OCI-LY7 (cell line): ENCODE measurements around the gene PTPRN. TPM values are rescaled to one million over a fixed set of nuclear protein-coding genes. Genes with fewer than 3 reads are reported as not detected.
A peak's percentile ranks its signal among the peaks of the same experiment; 100 is the strongest.

Experiments
- BruUV-seq: library from RNA; stranded (reverse); fragments of 400-500 nt; replicated peaks from 2 replicates; lab custom pipeline; 2021; lab: Mats Ljungman, UMichigan
- CTCF ChIA-PET: fragments of 300-600 bp; sonication (Branson Sonifier 250); formaldehyde crosslinking; loops from one replicate; lab custom pipeline; 2022; ENCODE audit warnings: antibody characterized with exemption; ENCODE audit not compliant: unreplicated experiment; lab: Charles Lee
- POLR2A ChIA-PET: fragments of 300-600 bp; sonication (Branson Sonifier 250); formaldehyde crosslinking; loops from one replicate; lab custom pipeline; 2022; ENCODE audit warnings: antibody characterized with exemption; lab: Charles Lee
- DNase-seq: peaks from one replicate; pipeline ENCODE4 v3.0.0-alpha.2; 2015; ENCODE audit warnings: low spot score
- H2AFZ ChIP-seq: fragments of 200-600 bp; sonication (generic), shearing (Covaris generic); 2 replicates; pipeline ENCODE4 v1.6.1; 2014; ENCODE audit warnings: mild to moderate bottlenecking, antibody characterized with exemption, low read length, moderate library complexity
- H3K27ac ChIP-seq: fragments of 200-600 bp; sonication (generic); 2 replicates; pipeline ENCODE4 v1.5.1; 2014; ENCODE audit warnings: mixed run types, low read depth, mild to moderate bottlenecking, moderate library complexity, low read length, inconsistent platforms; ENCODE audit not compliant: poor library complexity, severe bottlenecking
- H3K36me3 ChIP-seq: fragments of 200-600 bp; sonication (generic); 2 replicates; pipeline ENCODE4 v1.6.1; 2014; ENCODE audit warnings: mild to moderate bottlenecking, antibody characterized with exemption, low read length, moderate library complexity, mixed read lengths; ENCODE audit not compliant: insufficient read depth
- H3K4me1 ChIP-seq: fragments of 200-600 bp; sonication (generic); 2 replicates; pipeline ENCODE4 v1.5.1; 2014; ENCODE audit warnings: mild to moderate bottlenecking, low read length; ENCODE audit not compliant: insufficient read depth, poor library complexity, severe bottlenecking
- H3K4me2 ChIP-seq: fragments of 200-600 bp; sonication (generic); 2 replicates; pipeline ENCODE4 v1.6.1; 2014; ENCODE audit warnings: mild to moderate bottlenecking, low read length
- H3K4me3 ChIP-seq: fragments of 200-600 bp; sonication (generic); 2 replicates; pipeline ENCODE4 v1.5.1; 2014; ENCODE audit warnings: mild to moderate bottlenecking, low read depth, low read length; ENCODE audit not compliant: poor library complexity, severe bottlenecking
- H3K79me2 ChIP-seq: fragments of 200-600 bp; sonication (generic); 2 replicates; pipeline ENCODE4 v1.6.1; 2016; ENCODE audit warnings: low read depth, mild to moderate bottlenecking, low read length, moderate library complexity, mixed read lengths; ENCODE audit not compliant: insufficient read depth
- H3K9me2 ChIP-seq: fragments of 200-600 bp; sonication (generic); 2 replicates; pipeline ENCODE4 v1.6.1; 2016; ENCODE audit warnings: mild to moderate bottlenecking, low read length, mixed read lengths; ENCODE audit not compliant: insufficient read depth
- H3K9me3 ChIP-seq: fragments of 200-600 bp; sonication (generic); 2 replicates; pipeline ENCODE4 v1.6.1; 2014; ENCODE audit warnings: mild to moderate bottlenecking, mixed run types, low read length, mixed read lengths
- H4K20me1 ChIP-seq: fragments of 200-600 bp; sonication (generic); 2 replicates; pipeline ENCODE4 v1.6.1; 2014; ENCODE audit warnings: mild to moderate bottlenecking, antibody characterized with exemption, low read length, moderate library complexity, mixed read lengths; ENCODE audit not compliant: insufficient read depth
- CTCF ChIP-seq: fragments of 200-600 bp; sonication (generic); conservative IDR thresholded peaks from 2 replicates; pipeline ENCODE4 v1.5.1; 2014; ENCODE audit warnings: mild to moderate bottlenecking, antibody characterized with exemption, low read length, moderate library complexity, mixed read lengths
- EZH2phosphoT487 ChIP-seq: fragments of 200-600 bp; sonication (generic); IDR thresholded peaks from 2 replicates; pipeline ENCODE4 v1.6.1; 2018; ENCODE audit warnings: low read depth, borderline replicate concordance, mild to moderate bottlenecking, mixed run types, antibody characterized with exemption, low read length, moderate library complexity, mixed read lengths
- intact Hi-C: fragments of 100-400 bp; cut with micrococcal nuclease; formaldehyde crosslinking; loops from one replicate; pipeline ENCODE4 v1.10.0; 2022; ENCODE audit not compliant: unreplicated experiment
- total RNA-seq, 2 experiments: library from RNA; depleted of rRNA in 1 of 2; stranded (reverse); fragments of >200 nt in 1 of 2; shearing (Covaris generic) in 1 of 2; gene quantifications; 2 replicates each; pipeline ENCODE4 v1.2.3, GENCODE V29; 2014 to 2022

Gene PTPRN
- total RNA-seq, 2 experiments from 2014 or later, result not detected

- Histone ChIP-seq H3K36me3 (no peaks in the 10 kb centered on the region), H3K9me3 (no peaks in the 10 kb centered on the region), H3K79me2 (peaks cover 6% of the 10 kb centered on the region; the same call in 1 of the 2 replicates), H3K9me2 (no peaks in the 10 kb centered on the region), H3K4me2 (peak overlapping the region; percentile 81; the same call in 1 of the 2 replicates), H3K4me1 (peaks cover 23% of the 10 kb centered on the region), H4K20me1 (no peaks in the 10 kb centered on the region), H3K4me3 (no peak overlapping the region), H3K27ac (no peak overlapping the region), H2AFZ (no peak overlapping the region)
- TF ChIP-seq EZH2phosphoT487, result no peak
- TF ChIP-seq CTCF, result no peak
- BruUV-seq, result no TSS peak
- ChIA-PET CTCF (interaction anchor here (0.7 to 1.0 kb wide), 2 partner anchors 21 to 114 kb away, joined by 3 read pairs; no protein-coding TSS in a partner anchor), POLR2A (interaction anchor here (0.6 to 1.3 kb wide), 5 partner anchors 9 to 128 kb away, joined by 3 to 4 read pairs (median 3); no protein-coding TSS in a partner anchor)
- intact Hi-C loops, result loop anchor here (10.0 kb wide), 1 partner anchor 390 kb away; the partner anchor contains the start of gene WNT10A
- DNase-seq, result no peak
Observed at GRCh38 chr2:219274361-219274921, 34.8 kb downstream of the PTPRN start.

- CTCF ChIA-PET, result interaction anchor here (1.0 kb wide), 1 partner anchor 21 kb away, joined by 3 read pairs; no protein-coding TSS in a partner anchor
- Histone ChIP-seq H3K4me1 (peaks cover 23% of the 10 kb centered on the region), H3K27ac (no peak overlapping the region), H3K9me3 (no peaks in the 10 kb centered on the region), H4K20me1 (no peaks in the 10 kb centered on the region), H3K9me2 (no peaks in the 10 kb centered on the region), H3K4me2 (no peak overlapping the region), H3K4me3 (no peak overlapping the region), H3K79me2 (peaks cover 6% of the 10 kb centered on the region; the same call in 1 of the 2 replicates), H3K36me3 (no peaks in the 10 kb centered on the region), H2AFZ (no peak overlapping the region)
- intact Hi-C loops, result loop anchor here (10.0 kb wide), 1 partner anchor 389 kb away; the partner anchor contains the start of gene WNT10A
- DNase-seq, result no peak
- POLR2A ChIA-PET, result interaction anchor here (0.6 to 1.3 kb wide), 5 partner anchors 8 to 128 kb away, joined by 3 to 4 read pairs (median 3); no protein-coding TSS in a partner anchor
- no peak for TF ChIP-seq CTCF
- TF ChIP-seq EZH2phosphoT487, result no peak
- no TSS peak for BruUV-seq
Observed at GRCh38 chr2:219273937-219274336, 35.3 kb downstream of the PTPRN start.

- H2AFZ ChIP-seq, result no peak overlapping the region
- H4K20me1 ChIP-seq, result no peaks in the 10 kb centered on the region
- BruUV-seq, result no TSS peak
- intact Hi-C loops, result loop anchor here (10.0 kb wide), 1 partner anchor 388 kb away; the partner anchor contains the start of gene WNT10A
- TF ChIP-seq EZH2phosphoT487 (no peak), CTCF (no peak)
- ChIA-PET CTCF (no interaction called here), POLR2A (interaction anchor here (0.5 to 1.3 kb wide), 2 partner anchors 8 to 25 kb away, joined by 3 read pairs; no protein-coding TSS in a partner anchor)
- no peaks in the 10 kb centered on the region for H3K9me2 ChIP-seq
- H3K79me2 ChIP-seq, result peaks cover 6% of the 10 kb centered on the region; the same call in 1 of the 2 replicates
- no peaks in the 10 kb centered on the region for H3K36me3 ChIP-seq
- no peak for DNase-seq
- no peak overlapping the region for H3K4me3 ChIP-seq
- H3K4me2 ChIP-seq, result no peak overlapping the region
- H3K27ac ChIP-seq, result no peak overlapping the region
- H3K4me1 ChIP-seq, result peaks cover 14% of the 10 kb centered on the region
- H3K9me3 ChIP-seq, result no peaks in the 10 kb centered on the region
Observed at GRCh38 chr2:219272995-219273394, 36.2 kb downstream of the PTPRN start.
